HG03196 (cell line): ENCODE results near the gene ADSS1.
A peak's percentile ranks its signal among the peaks of the same experiment; 100 is the strongest.
"Not testable (repeated sequence)": the region's sequence is repeated elsewhere in the genome, so short reads cannot be mapped to it uniquely, and the experiment has no call there.

Source experiments
- ATAC-seq: cut with Tn5 transposase; IDR thresholded peaks from one replicate; pipeline ENCODE4 v1.9.1; 2021; ENCODE audit not compliant: unreplicated experiment

ADSS1 gene

DNA sequence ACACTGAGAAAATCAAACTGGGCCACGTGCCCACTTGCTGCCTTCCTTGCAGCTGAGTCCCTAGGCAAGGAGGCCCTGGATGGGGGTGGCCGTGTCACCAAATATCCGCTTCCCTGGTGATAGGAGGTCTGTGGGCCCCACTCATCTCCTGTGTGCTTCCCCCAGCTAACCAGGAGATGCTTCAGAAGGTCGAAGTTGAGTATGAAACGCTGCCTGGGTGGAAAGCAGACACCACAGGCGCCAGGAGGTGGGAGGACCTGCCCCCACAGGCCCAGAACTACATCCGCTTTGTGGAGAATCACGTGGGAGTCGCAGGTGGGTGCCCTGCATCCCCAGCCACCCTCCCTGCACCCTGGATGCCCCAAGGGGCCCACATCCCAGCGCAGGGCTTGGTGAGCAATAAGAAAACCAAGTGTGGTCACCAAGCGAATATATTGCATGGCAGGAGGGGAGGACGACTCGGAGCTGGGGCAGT, 22.1 kb downstream of the ADSS1 start:
- no peak for ATAC-seq

DNA sequence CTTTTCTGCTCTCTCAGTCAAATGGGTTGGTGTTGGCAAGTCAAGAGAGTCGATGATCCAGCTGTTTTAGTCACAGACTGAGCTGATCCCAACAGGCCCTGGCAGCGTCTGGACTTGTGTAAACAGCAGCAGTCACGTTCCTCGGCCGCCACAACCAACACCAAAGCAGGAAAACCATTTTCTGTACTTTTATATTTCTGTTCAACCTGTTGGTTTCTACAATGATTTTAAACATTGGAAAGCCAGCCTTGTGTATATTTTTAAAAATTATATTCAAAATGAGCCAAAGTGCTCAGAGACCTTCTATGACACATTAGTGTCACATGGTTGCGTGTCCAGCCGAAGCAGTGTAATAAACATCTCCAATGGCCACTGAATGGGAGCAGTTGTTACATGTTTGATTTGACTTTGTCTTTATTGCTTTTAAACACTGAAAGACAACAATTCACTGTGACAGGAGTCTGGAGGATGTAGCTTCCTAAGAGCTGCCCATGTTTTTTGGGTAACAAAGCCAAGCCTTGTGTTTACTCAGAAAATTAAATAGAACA, 23.0 kb downstream of the ADSS1 start:
- ATAC-seq = no peak

DNA sequence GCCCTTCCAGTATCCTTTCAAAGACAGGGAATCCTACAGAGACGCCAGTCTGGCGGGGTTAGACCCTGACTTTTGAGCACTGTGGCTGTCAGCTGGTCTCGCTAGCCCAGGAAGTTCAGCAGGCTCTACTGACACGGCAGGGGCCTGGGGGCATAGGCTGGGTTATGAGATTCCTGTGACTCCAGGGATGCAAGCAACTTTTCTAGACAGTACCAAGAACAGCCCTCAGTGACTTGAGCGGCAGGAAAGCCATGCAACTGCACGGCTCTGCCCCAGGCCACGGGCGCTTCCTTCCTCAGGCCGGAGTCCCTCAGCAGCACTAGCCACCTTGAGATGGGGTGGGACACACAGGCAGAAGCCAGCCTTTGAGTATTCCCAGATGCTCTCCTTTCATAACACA, 23.8 kb downstream of the ADSS1 start:
- no peak for ATAC-seq

DNA sequence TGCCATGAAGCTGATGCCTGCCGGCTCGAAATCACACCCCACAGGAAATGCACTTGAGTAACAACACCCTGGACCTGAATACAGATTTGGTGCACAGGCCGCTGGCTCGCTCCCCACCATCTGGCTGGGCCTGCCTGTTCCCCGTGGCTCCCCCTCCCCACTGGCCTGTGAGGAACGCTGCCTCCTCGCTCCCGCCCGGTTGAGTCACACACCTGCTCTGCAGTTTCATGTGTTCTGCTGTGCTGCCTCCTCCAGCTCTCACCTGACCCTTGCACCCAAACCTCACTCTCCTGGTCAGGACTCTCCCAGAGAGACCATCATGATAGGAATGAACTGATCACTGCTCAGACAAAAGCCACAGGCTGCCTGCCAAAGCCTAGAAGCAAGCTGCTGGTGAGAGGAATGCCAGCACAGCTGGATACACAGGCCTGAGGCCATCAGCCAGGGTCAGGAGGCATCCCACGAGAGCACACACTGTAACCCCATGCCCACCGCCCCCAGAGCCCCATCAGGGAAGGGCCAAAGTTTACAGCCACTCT, 25.2 kb downstream of the ADSS1 start:
- no peak for ATAC-seq

DNA sequence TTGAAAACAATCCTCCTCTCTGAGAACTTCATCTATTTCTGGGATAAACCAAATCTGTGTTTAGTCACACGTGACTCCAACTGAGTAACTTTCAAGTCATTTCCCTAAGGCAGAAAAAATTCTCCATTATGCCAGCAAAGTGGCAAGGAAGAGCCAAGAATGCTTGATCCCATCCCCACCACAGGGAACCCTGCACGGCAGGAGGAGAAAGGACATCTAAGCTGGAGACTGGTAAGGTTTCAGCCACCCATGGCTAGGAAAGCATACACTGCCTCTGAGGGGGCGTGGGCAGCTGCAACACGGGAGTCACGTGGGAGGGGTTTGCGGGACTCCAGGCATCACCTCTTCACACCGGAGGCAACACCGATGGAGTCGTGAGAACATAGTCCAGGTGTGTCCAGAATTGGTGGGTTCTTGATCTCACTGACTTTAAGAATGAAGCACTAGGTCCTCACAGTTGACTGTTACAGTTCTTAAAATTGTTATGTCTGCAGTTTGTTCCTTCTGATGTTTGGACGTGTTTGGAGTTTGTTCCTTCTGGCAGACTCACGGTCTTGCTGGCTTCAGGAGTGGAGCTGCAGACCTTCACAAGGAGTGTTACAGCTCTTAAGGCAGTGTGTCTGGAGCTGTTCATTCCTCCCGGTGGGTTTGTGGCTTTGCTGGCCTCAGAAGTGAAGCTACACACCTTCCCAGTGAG, 26.2 kb downstream of the ADSS1 start:
- no peak for ATAC-seq

DNA sequence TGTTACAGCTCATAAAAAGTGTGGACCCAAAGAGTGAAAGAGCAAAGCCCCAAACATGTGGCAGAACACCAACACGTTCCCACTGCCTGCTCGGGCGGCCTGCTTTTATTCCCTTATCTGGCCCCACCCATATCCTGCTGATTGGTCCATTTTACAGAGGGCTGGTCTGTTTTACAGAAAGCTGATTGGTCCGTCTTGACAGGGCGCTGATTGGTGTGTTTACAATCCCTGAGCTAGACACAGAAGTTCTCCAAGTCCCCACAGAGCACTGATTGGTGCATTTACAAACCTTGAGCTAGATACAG, 26.7 kb downstream of the ADSS1 start:
- not testable (repeated sequence) for ATAC-seq

DNA sequence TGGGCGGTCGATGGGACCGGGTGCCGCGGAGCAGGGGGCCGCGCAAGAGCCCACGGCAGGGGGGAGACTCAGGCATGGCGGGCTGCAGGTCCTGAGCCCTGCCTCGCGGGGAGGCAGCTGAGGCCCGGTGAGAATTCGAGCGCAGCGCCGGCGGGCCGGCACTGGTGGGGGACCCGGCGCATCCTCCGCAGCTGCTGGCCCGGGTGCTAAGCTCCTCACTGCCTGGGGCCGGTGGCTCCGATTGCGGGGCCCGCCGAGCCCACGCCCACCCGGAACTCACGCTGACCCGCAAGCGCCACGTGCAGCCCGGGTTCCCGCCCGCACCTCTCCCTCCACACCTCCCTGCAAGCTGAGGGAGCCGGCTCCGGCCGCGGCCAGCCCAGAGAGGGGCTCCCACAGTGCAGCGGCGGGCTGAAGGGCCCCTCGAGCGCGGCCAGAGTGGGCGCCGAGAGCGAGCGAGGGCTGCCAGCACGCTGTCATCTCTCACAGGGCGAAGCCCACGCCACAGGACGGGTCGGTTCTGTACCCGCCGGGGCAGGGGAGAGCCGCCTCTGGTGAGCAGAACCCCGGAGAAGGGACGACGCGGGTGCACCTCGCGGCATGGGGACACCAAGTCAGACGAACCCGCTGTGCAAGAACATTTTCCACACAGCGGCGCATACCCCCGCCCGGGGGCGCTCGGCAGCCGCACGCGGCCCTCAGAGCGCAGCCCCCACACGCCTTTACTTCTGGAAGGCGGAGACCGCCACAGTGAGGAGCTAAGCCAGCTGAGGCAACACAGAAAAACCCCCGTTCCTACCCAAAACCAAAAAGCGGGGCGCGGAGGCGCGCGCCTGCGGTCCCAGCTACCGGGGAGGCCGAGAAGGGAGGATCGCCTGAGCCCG, 27.8 kb downstream of the ADSS1 start:
- ATAC-seq = no peak

DNA sequence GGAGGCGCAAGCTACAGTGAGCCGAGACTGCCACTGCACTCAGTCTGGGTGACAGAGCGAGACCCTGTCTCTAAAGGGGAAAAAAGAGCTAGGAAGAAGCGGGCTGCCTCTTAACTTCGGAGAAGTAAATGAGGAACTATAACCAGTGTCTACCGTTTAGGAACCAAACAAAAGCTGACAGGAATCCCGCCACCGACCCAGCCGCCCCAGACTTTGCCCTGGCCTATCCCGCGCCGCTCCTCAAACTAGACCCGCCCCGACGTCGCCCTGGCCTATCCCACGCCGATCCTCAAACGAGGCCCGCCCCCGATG, 28.4 kb downstream of the ADSS1 start:
- no peak for ATAC-seq

DNA sequence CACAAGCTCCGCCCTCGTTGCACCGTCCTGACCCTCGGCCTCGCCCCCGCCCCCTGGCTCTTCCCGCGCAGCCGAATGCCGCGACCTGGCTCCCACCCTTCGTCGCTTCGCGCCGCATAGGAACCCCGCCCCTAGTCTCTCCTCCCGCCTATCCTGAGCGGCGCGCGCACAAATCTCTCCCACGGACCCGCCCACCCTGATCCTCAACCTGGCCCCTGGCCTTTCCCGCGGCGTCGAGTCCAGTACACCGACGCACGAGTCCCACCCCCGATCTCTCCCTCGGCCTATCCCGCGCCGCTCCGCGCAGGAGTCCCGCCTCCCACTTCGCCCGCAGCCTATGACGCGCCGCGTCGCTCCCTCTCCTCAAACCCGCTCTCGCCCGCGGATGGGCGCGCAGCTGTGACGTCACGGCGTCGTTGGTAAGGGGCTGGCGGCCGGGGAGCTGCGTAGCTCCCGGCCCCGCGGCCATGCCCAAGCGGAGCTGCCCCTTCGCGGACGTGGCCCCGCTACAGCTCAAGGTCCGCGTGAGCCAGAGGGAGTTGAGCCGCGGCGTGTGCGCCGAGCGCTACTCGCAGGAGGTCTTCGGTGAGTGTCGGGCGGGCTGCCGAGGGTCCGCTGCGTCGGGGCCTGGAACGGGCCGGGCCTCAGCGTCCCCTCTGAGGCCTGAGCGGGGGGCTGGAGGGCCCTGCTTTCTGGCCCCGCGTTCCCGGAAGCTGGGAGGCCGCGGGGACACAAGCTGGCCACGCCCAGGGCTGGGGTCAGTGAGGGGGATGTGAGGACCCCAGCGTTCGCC, 28.9 kb downstream of the ADSS1 start, which contains the start of gene SIVA1:
SIVA1 (plus strand) TSS at position 413 of the 793 bp plus-strand sequence; CDS start at position 468, 55 bp downstream.
- peak; percentile 88 for ATAC-seq

DNA sequence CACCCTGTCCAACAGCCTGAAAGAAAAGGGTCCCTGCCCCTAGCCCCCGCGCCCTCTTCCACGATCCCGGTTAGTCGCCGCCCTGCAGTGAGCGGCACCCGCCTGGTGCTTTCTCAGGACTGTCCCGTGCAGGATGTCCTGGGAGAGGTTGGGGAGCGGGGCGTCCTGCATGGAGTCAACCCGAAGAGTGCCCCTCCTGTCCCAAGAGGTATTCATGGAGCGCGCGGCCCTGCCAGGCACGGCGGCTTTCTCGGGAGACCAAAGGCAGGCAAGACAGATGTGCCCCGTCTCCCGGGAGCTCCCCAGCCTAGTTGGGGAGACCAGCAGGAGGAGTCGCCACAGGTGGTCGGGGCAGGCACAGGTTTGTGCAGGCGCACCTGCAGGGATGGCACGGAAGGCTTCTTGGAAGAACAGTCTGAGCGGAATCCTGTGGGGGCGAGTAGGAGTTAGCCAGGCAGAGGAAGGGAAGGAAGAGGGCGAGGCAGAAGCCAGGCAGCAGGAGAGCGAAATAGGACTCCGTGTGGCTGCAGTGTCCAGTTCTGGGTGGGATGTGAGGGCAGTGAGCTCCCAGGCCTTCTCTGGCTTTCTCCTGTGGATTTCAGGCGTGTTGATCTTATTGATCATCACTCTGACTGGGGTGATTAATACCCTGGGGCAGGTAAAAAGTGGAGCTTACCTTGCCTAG, 29.6 kb downstream of the ADSS1 start:
- no peak for ATAC-seq

DNA sequence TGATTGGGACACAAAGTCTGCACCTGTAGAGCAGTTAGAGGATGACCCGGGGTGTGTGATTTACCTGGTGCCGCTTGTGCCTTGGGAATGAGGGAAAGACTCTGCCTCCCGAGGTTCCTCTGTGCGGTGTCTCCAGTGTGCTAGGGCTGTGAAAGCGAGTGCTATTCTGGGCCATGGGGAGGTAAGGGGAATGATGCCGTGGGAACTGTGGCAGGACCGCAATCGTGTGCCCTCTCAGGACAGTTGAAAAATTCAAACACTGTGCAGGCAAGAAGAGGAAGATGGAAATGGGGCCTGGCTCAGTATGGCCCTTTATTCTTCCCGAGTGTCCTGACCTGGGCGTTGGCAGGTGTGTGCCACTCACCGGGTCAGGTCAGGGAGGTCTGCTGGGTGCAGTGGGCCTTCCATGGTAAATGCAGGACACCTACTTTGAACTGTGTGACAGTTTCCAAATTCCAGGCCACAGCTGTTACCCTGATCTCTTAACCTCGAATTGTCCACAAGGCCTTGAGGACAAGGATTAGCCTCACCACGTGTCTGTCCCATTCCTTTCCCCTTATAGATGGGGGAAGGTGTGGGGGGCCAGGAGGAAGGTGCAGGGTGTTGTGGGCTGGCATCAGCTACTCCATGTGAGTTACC, 30.3 kb downstream of the ADSS1 start:
- ATAC-seq = no peak

DNA sequence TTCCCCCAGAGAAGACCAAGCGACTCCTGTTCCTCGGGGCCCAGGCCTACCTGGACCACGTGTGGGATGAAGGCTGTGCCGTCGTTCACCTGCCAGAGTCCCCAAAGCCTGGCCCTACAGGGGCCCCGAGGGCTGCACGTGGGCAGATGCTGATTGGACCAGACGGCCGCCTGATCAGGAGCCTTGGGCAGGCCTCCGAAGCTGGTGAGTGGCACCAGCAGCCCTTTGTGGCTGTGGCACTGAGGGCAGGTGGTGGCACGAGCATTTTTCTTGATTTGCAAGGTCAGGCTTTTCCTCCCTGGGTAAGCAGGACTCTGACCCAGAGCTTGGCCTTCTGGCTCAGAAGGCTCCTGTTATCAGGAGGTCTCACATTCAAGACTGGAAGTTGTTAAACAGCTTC, 31.6 kb downstream of the ADSS1 start:
- no peak for ATAC-seq

DNA sequence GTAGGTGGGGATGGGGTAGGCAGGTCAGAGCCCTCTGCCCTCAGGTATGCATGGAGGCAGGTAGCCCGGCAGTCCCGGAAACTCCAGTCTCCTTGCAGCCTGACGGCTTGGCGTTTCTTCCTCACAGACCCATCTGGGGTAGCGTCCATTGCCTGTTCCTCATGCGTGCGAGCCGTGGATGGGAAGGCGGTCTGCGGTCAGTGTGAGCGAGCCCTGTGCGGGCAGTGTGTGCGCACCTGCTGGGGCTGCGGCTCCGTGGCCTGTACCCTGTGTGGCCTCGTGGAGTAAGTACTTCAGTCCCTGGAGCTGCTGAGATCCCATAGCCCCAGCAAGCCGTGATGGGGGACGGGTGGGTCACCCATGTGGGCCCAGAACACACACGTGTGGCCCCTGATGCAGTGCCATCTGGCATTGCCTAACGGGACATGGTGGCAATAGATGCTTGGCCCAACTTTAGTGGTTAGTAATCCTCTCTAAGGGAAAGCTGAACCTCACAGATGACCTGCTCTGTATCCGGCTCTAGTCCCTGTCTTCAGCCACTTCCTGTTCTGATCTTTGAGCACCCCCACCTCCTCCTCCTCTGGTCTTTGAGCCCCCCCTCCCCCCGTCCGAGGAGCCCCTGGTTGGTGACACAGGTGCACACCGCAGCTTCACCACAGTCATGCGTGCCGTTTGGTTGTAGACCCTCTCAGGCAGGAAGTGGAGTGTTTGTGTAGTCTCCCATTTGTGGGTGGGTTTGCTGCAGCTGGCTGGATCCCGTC, 32.6 kb downstream of the ADSS1 start:
- ATAC-seq = no peak

DNA sequence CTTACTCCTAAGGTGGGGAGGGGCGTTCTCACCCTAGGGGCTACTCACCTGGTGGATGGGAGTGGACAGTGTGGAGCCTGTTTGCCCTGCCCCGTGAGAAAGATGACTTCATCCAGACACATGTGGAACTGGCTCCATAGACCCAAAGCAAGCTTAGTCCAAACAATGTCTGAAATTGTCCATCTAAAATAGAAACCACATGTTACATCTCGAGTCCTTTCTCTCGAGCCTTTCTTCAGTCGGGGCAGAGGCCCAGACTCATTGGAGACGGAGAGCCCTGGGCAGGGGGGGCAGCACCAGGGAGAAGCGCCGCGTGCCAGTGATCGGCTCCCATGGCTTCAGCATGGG, 33.2 kb downstream of the ADSS1 start:
- no peak for ATAC-seq

DNA sequence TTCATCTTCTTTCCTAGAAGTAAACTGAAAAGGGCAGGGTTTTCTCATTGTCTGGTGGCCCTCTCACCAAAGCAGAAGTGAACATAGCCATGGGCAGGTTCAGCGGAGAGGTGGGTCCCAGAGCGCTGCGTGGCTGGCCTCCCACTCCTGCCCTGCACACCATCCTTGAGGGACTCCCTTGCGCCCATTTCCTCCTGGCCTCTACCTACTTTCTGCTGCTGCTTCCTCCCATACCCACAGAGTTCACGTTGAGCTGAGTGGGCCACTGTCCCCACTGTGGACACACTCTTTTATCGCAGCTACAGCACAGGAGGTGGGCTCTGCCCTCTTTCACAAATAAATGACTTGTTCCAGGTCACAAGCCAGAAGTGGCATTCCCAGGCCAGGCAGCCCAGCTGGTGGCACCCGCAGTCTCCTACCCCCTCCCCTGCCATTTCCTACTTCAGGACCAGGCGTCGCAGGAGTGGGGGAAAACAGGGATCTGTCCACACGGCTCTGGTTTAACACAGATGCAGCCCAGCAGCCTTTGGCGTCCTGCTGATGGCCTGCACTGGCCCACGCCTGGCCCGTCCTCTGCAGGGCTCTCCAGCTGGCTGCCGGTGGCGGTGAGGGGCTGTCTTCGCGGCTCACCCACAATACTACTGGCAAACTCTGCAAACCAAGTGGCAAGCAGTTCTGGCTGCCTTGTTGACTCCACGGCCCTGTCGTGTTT, 33.8 kb downstream of the ADSS1 start:
- ATAC-seq = no peak

DNA sequence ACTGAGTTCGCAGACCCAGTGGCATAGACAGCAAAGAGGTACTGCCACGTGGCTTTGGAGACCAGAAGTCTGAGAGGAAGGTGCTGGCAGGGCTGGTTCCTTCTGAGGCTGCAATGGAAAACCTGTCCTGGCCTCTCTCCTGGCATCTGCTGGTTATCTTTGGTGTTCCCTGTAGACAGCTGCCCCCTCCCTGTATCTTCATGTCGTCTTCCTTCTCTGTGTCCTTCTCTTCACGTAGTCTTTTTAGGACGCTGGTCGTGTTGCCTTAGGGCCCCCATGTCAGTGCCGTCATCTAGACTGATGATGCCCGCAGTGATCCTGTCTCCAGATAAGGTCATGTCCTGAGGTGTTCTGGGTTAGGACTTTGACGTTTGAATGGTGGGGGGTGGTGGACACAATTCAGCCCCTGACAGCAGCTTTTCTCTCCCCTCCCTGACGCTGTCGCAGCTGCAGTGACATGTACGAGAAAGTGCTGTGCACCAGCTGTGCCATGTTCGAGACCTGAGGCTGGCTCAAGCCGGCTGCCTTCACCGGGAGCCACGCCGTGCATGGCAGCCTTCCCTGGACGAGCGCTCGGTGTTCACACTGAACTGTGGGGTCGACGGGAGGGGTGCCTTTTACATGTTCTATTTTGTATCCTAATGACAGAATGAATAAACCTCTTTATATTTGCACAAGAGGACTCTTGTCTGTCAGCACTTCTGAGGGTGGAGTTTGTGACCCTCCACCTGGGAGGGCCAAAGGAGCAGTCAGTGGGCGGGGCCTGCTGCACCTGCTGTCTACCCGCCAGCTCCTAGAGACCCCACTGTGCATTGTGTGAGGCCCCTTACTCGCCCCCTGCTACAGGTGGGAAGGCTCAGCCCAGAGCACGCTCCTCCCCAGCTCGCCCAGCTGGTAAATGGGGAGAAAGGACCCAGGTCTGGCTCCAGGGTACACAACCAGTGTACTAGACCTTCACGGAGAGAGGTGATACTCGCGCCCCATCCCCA, 35.2 kb downstream of the ADSS1 start:
- ATAC-seq = no peak

DNA sequence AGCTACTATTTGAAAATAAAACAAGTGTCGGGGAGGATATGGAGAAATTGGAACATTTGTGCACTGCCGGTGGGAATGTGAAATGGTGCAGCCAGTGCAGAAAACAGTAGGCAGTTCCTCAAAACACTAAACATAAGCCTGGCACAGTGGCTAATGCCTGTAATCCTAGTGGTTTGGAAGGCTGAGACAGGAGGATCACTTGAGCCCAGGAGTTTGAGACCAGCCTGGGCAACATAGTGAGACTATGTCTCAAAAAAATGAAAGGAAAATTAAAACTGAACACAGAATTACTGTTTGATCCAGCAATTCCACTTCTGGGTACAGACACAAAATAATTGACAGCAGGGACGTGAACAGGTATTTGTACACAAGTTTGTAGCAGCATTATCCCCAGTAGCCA, 41.5 kb downstream of the ADSS1 start:
- no peak for ATAC-seq
